GM12864 (cell line): ENCODE measurements around the gene ZSCAN1.

Experiments used
- DNase-seq: peaks from one replicate; pipeline ENCODE4 v3.0.0-alpha.2; 2011; ENCODE audit warnings: low read depth
- H3K4me3 ChIP-seq: 2 replicates; pipeline ENCODE4 v1.5.1; 2011; ENCODE audit warnings: mild to moderate bottlenecking, low read depth, low read length, control low read depth
- TF ChIP-seq, protein P1 (sequence below): IDR thresholded peaks from 2 replicates; pipeline ENCODE4 v1.5.1; 2011; ENCODE audit warnings: low read depth, mild to moderate bottlenecking, moderate library complexity, low read length, control low read depth, inconsistent platforms; ENCODE audit errors: missing control alignments

ZSCAN1 gene

GRCh38 chr19:58089846-58090245 lies 56.0 kb downstream of the ZSCAN1 start:
- H3K4me3 ChIP-seq = no peak overlapping the region
- no peak for DNase-seq
- TF ChIP-seq, protein P1, sequence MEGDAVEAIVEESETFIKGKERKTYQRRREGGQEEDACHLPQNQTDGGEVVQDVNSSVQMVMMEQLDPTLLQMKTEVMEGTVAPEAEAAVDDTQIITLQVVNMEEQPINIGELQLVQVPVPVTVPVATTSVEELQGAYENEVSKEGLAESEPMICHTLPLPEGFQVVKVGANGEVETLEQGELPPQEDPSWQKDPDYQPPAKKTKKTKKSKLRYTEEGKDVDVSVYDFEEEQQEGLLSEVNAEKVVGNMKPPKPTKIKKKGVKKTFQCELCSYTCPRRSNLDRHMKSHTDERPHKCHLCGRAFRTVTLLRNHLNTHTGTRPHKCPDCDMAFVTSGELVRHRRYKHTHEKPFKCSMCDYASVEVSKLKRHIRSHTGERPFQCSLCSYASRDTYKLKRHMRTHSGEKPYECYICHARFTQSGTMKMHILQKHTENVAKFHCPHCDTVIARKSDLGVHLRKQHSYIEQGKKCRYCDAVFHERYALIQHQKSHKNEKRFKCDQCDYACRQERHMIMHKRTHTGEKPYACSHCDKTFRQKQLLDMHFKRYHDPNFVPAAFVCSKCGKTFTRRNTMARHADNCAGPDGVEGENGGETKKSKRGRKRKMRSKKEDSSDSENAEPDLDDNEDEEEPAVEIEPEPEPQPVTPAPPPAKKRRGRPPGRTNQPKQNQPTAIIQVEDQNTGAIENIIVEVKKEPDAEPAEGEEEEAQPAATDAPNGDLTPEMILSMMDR = no peak

- DNase-seq = no peak
- TF ChIP-seq, protein P1 = no peak
Observed at GRCh38 chr19:58091251-58091995, 57.6 kb downstream of the ZSCAN1 start.

GRCh38 chr19:58093071-58093470 lies 59.2 kb downstream of the ZSCAN1 start:
- no peak for DNase-seq
- TF ChIP-seq, protein P1 = no peak
- H3K4me3 ChIP-seq = no peak overlapping the region

More at GRCh38 chr19:58091251-58091995, 57.6 kb downstream of the ZSCAN1 start:
- no peak overlapping the region for H3K4me3 ChIP-seq

DNA sequence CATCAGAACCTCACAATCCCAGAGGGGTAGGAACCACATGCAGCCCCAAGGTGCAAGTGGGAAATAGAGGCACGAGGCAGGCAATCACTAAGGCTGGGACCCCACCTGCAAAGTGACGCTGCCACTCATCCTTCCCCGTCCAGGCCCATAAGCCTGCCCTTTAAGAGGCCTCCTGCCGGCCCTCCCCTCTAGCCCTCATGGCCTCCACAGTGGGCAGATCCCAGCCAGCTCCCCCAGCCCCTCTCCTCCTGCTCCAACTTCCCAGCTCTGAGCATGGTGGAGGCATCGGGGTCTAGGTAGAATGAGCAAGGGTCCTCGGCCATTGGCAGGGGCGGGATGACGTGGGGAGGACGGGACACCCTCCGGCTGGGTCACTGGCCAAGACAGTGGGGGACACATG lies 61.5 kb downstream of the ZSCAN1 start:
- TF ChIP-seq, protein P1 = no peak
- DNase-seq = no peak

GRCh38 chr19:58096884-58097283 lies 63.1 kb downstream of the ZSCAN1 start:
- DNase-seq = no peak
- TF ChIP-seq, protein P1 = no peak
- no peak overlapping the region for H3K4me3 ChIP-seq

More for the DNA sequence above, 61.5 kb downstream of the ZSCAN1 start:
- H3K4me3 ChIP-seq = no peak overlapping the region

DNA sequence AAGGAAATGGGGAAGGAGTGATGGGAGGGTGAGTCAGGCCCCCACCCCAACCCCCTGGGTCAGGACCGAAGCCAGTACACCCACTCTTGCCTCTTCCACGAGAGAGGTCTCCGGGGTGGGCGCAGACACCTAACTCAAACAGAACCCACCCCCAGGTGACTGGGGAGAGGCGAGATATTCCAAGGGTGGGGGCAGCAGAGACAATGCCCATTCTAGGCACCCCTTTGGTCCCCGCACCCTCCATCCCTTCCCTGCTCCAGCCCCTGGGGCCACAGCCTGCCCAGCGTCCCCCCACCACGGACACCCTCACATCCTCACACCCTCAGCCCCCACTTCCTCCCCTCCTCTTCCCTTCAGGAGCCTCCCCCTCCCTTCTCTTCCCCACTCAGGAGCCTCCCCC lies 63.5 kb downstream of the ZSCAN1 start:
- DNase-seq = no peak
- no peak overlapping the region for H3K4me3 ChIP-seq
- TF ChIP-seq, protein P1 = no peak
